Progenitor cell of endocrine pancreas (in vitro differentiated cells): Measurements from ENCODE around the gene FHOD3. TPM values are rescaled to one million over a fixed set of nuclear protein-coding genes. Genes with fewer than 3 reads are reported as not detected.
A peak's percentile ranks its signal among the peaks of the same experiment; 100 is the strongest.

ENCODE experiments used
- DNase-seq: peaks from one replicate; pipeline ENCODE4 v3.0.0; 2021; ENCODE audit warnings: low spot score; ENCODE audit not compliant: unreplicated experiment
- H3K27ac Mint-ChIP-seq: 2 replicates; pipeline ENCODE4 v1.8.0; 2021; ENCODE audit warnings: mild to moderate bottlenecking, moderate library complexity, mixed read lengths
- H3K27me3 Mint-ChIP-seq: 2 replicates; pipeline ENCODE4 v1.8.0; 2021; ENCODE audit warnings: mixed read lengths
- H3K36me3 Mint-ChIP-seq: 2 replicates; pipeline ENCODE4 v1.8.0; 2022; ENCODE audit warnings: mixed read lengths; ENCODE audit not compliant: insufficient read depth
- H3K4me1 Mint-ChIP-seq: 2 replicates; pipeline ENCODE4 v1.8.0; 2021; ENCODE audit warnings: low read depth, mixed read lengths
- H3K4me3 Mint-ChIP-seq: 2 replicates; pipeline ENCODE4 v1.8.0; 2021; ENCODE audit warnings: low read depth, mild to moderate bottlenecking, moderate library complexity, mixed read lengths
- H3K9me3 Mint-ChIP-seq: 2 replicates; pipeline ENCODE4 v1.8.0; 2021; ENCODE audit warnings: low read depth, mixed read lengths
- total RNA-seq: library from RNA; stranded (reverse); gene quantifications from 2 replicates; pipeline ENCODE4 v1.2.1, GENCODE V29; 2021
- TF ChIP-seq, protein P1 (sequence below): fragments of 200-600 bp; sonication (generic); IDR thresholded peaks from one replicate; pipeline ENCODE4 v1.5.0; 2021; ENCODE audit warnings: antibody characterized with exemption, mild to moderate bottlenecking; ENCODE audit not compliant: unreplicated experiment

The FHOD3 gene
- total RNA-seq, 1 donor from 2014 or later: 1.6 TPM

DNA sequence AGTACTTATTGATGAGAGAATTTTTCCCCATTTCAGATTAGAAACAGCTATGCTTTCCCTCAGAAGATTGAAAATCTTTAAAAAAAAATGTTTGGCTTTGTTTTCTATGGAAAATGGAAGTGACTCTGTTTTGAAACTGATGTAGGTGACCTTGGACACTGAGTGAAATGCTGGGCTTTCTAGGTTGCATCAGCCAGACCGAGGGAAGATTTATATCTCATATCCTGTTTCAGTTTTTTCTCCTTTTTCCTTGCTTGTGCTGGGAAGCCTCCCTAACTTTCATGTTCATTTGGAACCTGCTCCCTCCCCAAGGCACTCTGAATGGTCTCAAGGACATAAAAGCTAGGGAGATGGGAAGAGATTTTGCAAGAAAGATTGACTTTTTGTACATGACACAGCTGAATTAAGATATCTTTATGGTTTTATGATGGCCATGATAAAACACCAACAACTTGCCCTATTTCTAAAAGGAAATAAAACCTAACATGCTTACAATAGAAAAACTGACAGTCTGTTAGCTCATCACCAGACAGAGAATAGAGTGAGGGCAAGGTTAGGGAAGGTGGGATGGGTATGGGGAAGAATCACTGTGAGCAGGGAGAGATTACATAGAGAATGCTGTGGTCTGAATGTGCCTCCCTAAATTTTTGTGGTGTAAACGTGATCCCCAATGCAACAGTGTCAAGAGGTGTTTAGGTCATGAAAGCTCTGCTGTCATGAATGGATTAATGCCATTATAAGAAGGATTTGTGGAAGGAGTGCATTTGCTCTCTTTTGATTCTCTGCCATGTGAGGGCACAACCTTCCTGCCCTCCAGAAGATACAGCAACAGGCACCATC is 281.6 kb downstream of the FHOD3 start:
- Mint-ChIP-seq H3K9me3 (peaks cover 6% of the 10 kb centered on the region), H3K4me3 (no peak overlapping the region), H3K4me1 (peaks cover 7% of the 10 kb centered on the region), H3K36me3 (peaks cover 1% of the 10 kb centered on the region), H3K27ac (no peak overlapping the region), H3K27me3 (no peaks in the 10 kb centered on the region)
- DNase-seq: no peak
- TF ChIP-seq, protein P1, sequence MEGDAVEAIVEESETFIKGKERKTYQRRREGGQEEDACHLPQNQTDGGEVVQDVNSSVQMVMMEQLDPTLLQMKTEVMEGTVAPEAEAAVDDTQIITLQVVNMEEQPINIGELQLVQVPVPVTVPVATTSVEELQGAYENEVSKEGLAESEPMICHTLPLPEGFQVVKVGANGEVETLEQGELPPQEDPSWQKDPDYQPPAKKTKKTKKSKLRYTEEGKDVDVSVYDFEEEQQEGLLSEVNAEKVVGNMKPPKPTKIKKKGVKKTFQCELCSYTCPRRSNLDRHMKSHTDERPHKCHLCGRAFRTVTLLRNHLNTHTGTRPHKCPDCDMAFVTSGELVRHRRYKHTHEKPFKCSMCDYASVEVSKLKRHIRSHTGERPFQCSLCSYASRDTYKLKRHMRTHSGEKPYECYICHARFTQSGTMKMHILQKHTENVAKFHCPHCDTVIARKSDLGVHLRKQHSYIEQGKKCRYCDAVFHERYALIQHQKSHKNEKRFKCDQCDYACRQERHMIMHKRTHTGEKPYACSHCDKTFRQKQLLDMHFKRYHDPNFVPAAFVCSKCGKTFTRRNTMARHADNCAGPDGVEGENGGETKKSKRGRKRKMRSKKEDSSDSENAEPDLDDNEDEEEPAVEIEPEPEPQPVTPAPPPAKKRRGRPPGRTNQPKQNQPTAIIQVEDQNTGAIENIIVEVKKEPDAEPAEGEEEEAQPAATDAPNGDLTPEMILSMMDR: no peak

DNA sequence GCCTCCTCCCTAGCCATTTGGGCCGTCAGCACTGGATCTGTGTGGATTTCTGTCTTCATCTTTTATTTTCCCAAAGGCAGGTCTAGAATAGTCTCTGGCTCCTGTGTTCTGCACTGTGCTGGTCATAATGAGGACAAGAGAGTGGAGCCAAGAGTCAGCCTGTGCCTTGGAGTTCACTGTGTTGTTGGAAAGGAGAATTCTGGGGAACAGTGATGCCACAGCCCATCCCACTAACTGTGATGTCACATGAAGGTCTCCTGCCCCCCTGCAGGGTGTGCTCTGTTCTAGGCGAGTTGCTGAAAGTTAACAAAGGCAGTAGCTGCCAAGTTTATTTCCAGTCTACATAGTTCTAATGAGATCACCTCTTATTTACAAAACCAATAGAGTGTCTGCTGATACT is 282.8 kb downstream of the FHOD3 start:
- TF ChIP-seq, protein P1: no peak
- no peak overlapping the region for H3K4me3 Mint-ChIP-seq
- no peaks in the 10 kb centered on the region for H3K27me3 Mint-ChIP-seq
- H3K27ac Mint-ChIP-seq: no peak overlapping the region
- no peak for DNase-seq
- peaks cover 6% of the 10 kb centered on the region for H3K9me3 Mint-ChIP-seq
- peaks cover 1% of the 10 kb centered on the region for H3K36me3 Mint-ChIP-seq
- peaks cover 7% of the 10 kb centered on the region for H3K4me1 Mint-ChIP-seq

DNA sequence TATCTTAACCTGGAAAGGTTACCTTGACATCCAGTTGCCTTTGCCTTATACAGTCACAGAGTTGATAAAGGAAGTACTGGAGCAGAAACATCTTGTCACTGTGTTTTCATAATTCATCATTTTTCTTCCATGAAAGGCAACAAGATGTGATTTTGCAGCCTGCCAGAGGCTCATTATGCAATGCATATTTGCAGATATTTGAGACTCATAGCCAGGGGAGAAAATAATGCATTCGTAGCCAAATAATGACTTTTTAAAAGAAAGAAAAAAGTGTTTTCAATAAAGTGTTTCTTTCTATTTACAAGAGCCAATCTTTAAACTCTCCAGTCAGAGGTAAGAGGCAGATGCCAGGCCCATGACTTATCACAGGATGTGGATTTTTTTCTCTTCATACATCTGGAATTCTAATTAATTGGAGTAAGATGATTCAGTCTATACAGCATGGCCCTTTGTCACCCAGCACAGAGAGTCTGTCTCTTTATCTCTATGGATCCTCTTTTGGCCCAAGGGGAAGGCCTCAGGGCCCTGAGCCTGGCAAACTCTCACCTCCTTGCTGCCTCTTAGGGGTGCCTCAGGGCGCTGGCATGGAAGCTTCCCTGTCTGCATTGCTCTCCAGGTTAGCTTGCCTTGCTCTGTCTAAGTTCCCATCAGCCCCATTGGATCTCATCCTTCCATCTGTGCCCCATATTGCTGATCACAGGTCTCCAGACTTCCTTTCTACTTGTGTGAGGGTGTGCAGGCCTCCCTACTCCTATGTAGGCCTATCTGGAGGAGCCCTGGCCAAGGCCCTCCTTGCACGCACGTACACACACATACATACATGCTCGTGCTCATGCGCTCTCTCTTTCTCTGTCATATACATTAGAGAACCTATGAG is 283.6 kb downstream of the FHOD3 start:
- Mint-ChIP-seq H3K27me3 (no peaks in the 10 kb centered on the region), H3K4me3 (no peak overlapping the region), H3K9me3 (peaks cover 6% of the 10 kb centered on the region), H3K27ac (no peak overlapping the region), H3K36me3 (peaks cover 1% of the 10 kb centered on the region), H3K4me1 (peaks cover 7% of the 10 kb centered on the region)
- DNase-seq: no peak
- TF ChIP-seq, protein P1: no peak

DNA sequence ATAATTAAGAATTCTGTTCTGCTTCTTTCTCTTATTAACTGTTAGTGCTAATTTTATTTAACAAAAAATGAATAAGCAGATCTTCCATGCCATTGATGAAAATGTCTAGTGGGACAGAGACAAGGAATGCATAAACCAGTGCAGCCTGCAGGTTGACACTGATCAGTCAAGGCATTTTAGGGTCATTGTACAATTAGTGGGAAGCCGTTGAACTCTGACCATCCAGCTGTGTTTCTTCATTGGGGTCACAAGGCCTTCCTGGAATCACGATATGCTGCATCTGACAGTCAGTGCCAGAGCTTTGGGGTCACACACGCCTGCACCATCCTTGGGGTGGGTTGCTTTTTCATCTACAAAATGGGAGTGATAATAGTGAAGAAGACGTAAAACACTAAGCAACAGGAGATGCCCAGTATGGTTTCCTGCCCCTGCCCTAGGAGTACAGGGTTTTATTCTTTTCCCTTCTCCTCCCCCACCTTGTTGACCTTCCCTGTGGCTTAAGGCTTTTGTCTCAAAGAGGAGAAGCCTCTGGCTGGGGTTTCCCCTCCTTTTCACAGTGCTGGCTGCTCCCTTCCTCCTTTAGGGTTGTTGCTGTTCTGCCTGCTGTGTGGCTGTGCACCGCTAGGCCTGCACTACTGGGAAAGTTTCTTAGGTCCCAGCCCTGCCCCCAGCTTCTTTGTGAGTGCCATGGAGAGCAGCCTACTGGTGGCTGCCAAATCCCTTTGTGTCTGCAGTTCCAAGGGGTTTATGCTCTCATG is 285.7 kb downstream of the FHOD3 start:
- no peak overlapping the region for H3K4me3 Mint-ChIP-seq
- TF ChIP-seq, protein P1: peak; percentile 12
- no peak for DNase-seq
- no peaks in the 10 kb centered on the region for H3K36me3 Mint-ChIP-seq
- H3K4me1 Mint-ChIP-seq: peaks cover 7% of the 10 kb centered on the region
- peaks cover under 1% of the 10 kb centered on the region for H3K9me3 Mint-ChIP-seq
- no peaks in the 10 kb centered on the region for H3K27me3 Mint-ChIP-seq
- H3K27ac Mint-ChIP-seq: no peak overlapping the region
